ENCODE results near the gene NHEJ1. TPM values are rescaled to one million over a fixed set of nuclear protein-coding genes. Genes with fewer than 3 reads are reported as not detected.

Gene NHEJ1
- total RNA-seq, 1 experiment from 2014 or later: 20.8 TPM

GRCh38 chr2:219087848-219088247 lies 72.8 kb downstream of the NHEJ1 start:
- H3K27ac ChIP-seq (ENCODE audit: insufficient read length, low read depth, low read length): no peak overlapping the region
- H3K23me2 ChIP-seq (ENCODE audit: insufficient read length, low read depth, low read length, poor library complexity, severe bottlenecking): no peaks in the 10 kb centered on the region
- no peaks in the 10 kb centered on the region for H3K27me3 ChIP-seq (ENCODE audit: insufficient read depth, low read length)
- no peak overlapping the region for H3K4ac ChIP-seq (ENCODE audit: low read depth, low read length)
- H3K79me2 ChIP-seq (ENCODE audit: insufficient read depth, low read length): no peaks in the 10 kb centered on the region
- no CpG with 5 or more reads among the region's 1 CpG for WGBS (ENCODE audit: extremely low coverage, insufficient read length, low lambda C conversion rate)
- DNase-seq: no peak
- H2BK15ac ChIP-seq (ENCODE audit: low read depth, low read length): no peak overlapping the region
- H3K18ac ChIP-seq (ENCODE audit: insufficient read length, low read depth, low read length): no peak overlapping the region
- no peak for TF ChIP-seq CTCF (conservative IDR thresholded peaks at IDR 0.05)
- H2BK5ac ChIP-seq (ENCODE audit: insufficient read length, low read length): no peak overlapping the region
- no peak overlapping the region for H3T11ph ChIP-seq (ENCODE audit: low read length)
- no peak overlapping the region for H4K5ac ChIP-seq (ENCODE audit: insufficient read length, low read depth, low read length)
- no peak overlapping the region for H3K23ac ChIP-seq (ENCODE audit: insufficient read length, low read depth, low read length)
- no peak overlapping the region for H4K8ac ChIP-seq (replicated peaks; ENCODE audit: insufficient read length, low read depth, low read length)
- H3K56ac ChIP-seq (ENCODE audit: insufficient read length, low read depth, low read length): no peak overlapping the region
- H2BK20ac ChIP-seq (ENCODE audit: low read depth, low read length, poor library complexity, severe bottlenecking): no peak overlapping the region
- H3K79me1 ChIP-seq (ENCODE audit: insufficient read depth, low read depth, low read length, poor library complexity, severe bottlenecking): no peaks in the 10 kb centered on the region
- no peak overlapping the region for H2BK120ac ChIP-seq (ENCODE audit: low read depth, low read length, poor library complexity, severe bottlenecking)
- no peak overlapping the region for H2BK12ac ChIP-seq (ENCODE audit: insufficient read length, low read depth, low read length)
- no peak overlapping the region for H3K4me2 ChIP-seq (ENCODE audit: insufficient read depth, insufficient read length, low read length)
- no peak overlapping the region for H3K9ac ChIP-seq (ENCODE audit: extremely low read depth, insufficient read length, low read length)
- no peaks in the 10 kb centered on the region for H4K20me1 ChIP-seq (ENCODE audit: control insufficient read depth, insufficient read depth, insufficient read length)
- H2AFZ ChIP-seq (ENCODE audit: low read length): no peak overlapping the region
- H3K9me3 ChIP-seq (ENCODE audit: control insufficient read depth, low read depth, low read length): no peaks in the 10 kb centered on the region
- Mint-ChIP-seq H3K4me3 (no peak overlapping the region), H3K27me3 (ENCODE audit: low read depth) (no peaks in the 10 kb centered on the region), H3K9me3 (peaks cover 0 to 3% of the 10 kb centered on the region in 2 experiments; a peak in 2 of 5 replicates), H3K36me3 (ENCODE audit: insufficient read depth in 1 of 3, low read depth in 3 of 3) (peaks cover 0 to 1% (median 0%) of the 10 kb centered on the region in 3 experiments; a peak in 1 of 7 replicates), H3K27ac (no peak overlapping the region), H3K4me1 (peaks cover 11% of the 10 kb centered on the region in 2 experiments)
- no peaks in the 10 kb centered on the region; the same call in 1 of the 2 replicates for H3K4me1 ChIP-seq (ENCODE audit: insufficient read depth, low read length)
- H4K91ac ChIP-seq (ENCODE audit: insufficient read length, low read depth, low read length): no peak overlapping the region
- no peak overlapping the region for H3K14ac ChIP-seq (ENCODE audit: insufficient read depth, low read length)
- no peak overlapping the region for H2AK5ac ChIP-seq (ENCODE audit: insufficient read length, low read length)

Measured in H9 (cell line).